COLO668 (cell line): ENCODE results near the gene NAT16.
"Not testable (repeated sequence)": the region's sequence is repeated elsewhere in the genome, so short reads cannot be mapped to it uniquely, and the experiment has no call there.

ENCODE experiments used
- DNase-seq: peaks from one replicate; lab custom pipeline; 2025; ENCODE audit not compliant: unreplicated experiment; lab: John Stamatoyannopoulos, UW

The NAT16 gene

DNA sequence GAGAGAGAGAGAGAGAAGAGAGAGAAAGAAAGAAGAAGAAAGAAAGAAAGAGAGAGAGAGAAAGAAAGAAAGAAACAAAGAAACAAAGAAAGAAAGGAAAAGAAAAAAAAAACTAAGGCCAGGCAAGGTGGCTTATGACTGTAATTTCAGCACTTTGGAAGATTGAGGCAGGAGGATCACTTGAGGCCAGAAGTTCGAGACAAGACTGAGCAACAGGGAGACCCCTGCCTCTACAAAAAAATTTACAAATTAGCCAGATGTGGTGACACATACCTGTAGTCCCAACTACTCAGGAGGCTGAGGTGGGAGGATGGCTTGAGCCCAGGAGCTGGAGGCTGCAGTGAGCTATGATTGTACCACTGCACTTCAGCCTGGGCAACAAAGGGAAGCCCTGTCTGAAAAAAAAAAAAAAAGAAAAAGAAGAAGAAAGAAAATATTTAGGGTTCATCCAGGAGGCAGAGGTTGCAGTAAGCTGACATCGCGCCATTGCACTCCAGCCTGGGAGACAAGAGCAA, 50.4 kb downstream of the NAT16 start:
- DNase-seq: no peak

DNA sequence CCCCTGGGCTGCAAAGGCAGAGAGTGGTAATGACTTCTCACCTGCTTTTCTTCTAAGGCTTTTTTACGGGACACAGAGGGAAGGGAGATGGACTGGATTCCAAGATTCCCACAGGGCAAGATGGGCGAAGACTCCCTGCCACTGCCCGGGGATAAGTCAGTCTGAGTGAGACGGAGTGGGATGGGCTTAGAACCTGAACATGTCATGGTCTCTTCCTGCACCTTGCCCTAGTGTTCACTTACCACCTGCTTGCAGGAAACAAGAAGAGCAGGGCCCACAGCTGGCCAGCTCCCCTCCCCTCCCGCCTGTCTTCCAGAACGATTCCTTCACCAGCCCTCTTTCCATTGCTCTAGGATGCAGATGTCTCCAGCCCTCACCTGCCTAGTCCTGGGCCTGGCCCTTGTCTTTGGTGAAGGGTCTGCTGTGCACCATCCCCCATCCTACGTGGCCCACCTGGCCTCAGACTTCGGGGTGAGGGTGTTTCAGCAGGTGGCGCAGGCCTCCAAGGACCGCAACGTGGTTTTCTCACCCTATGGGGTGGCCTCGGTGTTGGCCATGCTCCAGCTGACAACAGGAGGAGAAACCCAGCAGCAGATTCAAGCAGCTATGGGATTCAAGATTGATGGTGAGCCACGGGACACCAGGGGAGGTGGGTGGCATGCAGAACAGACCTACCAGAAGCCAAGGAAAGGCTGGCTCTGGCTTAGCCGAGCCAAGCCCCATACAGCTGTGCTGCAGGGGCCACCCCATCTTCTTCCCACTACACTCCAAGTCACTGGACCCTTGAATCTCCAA, 51.9 kb downstream of the NAT16 start:
- no peak for DNase-seq

DNA sequence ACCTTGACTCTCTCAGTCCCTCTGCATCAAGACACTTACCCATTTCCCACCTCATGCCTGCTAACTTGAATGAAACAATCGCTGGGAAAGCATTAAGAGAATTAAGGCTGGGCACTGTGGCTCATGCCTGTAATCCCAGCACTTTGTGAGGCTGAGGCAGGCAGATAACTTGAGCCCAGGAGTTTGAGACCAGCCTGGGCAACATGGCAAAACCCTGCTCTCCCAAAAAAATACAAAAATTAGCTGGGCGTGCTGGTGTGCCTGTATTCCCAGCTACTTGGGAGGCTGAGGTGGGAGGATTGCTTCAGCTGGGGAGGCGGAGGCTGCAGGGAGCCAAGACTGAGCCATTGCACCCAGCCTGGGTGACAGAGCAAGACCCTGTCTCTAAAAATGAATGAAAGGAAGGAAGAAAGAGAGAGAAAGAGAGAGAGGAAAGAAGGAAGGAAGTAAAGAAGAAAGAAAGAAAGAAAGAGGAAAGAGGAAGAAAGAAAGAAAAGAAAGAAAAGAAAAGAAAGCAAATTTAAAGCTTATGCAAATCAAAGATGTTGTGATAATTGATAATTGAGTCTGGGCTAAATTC, 52.5 kb downstream of the NAT16 start:
- DNase-seq: no peak

DNA sequence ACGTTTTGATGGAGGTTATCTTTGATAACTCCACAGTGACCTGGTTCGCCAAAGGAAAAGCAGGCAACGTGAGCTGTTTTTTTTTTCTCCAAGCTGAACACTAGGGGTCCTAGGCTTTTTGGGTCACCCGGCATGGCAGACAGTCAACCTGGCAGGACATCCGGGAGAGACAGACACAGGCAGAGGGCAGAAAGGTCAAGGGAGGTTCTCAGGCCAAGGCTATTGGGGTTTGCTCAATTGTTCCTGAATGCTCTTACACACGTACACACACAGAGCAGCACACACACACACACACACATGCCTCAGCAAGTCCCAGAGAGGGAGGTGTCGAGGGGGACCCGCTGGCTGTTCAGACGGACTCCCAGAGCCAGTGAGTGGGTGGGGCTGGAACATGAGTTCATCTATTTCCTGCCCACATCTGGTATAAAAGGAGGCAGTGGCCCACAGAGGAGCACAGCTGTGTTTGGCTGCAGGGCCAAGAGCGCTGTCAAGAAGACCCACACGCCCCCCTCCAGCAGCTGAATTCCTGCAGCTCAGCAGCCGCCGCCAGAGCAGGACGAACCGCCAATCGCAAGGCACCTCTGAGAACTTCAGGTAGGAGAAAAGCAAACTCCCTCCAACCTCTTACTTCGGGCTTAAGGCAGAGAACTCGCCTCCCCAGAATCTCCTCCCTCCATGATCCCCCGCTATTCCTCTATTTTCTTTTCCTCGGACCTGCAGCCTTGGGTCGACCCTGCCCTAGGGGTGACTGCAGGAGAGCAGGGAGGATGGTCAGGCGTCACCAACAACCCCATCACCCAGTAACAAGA, 53.2 kb downstream of the NAT16 start, which contains the start of gene SERPINE1:
Gene SERPINE1 (plus strand): TSS at position 454 of the 809 bp plus-strand sequence. CDS start 1,290 bp downstream, outside the sequence.
- peak; percentile 24 for DNase-seq

DNA sequence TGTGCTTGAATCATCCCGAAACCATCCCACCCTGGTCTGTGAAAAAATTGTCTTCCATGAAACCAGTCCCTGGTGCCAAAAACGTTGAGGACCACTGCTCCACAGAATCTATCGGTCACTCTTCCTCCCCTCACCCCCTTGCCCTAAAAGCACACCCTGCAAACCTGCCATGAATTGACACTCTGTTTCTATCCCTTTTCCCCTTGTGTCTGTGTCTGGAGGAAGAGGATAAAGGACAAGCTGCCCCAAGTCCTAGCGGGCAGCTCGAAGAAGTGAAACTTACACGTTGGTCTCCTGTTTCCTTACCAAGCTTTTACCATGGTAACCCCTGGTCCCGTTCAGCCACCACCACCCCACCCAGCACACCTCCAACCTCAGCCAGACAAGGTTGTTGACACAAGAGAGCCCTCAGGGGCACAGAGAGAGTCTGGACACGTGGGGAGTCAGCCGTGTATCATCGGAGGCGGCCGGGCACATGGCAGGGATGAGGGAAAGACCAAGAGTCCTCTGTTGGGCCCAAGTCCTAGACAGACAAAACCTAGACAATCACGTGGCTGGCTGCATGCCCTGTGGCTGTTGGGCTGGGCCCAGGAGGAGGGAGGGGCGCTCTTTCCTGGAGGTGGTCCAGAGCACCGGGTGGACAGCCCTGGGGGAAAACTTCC, 54.0 kb downstream of the NAT16 start:
- no peak for DNase-seq

DNA sequence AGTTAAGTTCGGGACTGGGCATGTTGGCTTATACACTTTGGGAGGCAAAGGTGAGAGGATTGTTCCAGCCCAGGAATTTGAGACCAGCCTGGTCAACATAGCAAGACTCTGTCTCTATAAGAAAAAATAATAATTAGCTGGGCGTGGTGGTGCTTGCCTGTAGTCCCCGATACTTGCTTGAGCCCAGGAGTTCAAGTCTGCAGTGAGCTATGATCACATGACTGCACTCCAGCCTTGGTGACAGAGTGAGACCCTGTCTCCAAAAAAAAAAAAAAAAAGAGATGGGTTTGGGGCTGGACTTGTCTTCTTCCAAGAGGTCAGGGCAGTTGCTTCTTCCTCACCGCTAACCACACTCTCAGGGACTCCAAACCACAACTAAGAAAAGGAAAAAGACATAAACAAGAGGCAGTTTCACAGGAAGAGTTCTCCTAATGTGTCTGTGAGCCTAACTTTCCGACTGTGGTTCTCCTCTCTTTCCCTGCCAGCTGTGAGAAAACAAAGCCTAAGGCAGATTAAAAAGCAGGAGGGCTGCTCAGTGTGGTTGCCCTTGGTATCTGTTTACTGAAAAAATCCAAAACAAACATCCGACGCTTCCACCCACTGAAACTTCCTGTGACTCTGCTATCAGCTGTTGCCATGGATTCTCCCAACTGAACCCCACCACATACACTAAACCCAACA, 55.6 kb downstream of the NAT16 start:
- DNase-seq: peak; percentile 21

DNA sequence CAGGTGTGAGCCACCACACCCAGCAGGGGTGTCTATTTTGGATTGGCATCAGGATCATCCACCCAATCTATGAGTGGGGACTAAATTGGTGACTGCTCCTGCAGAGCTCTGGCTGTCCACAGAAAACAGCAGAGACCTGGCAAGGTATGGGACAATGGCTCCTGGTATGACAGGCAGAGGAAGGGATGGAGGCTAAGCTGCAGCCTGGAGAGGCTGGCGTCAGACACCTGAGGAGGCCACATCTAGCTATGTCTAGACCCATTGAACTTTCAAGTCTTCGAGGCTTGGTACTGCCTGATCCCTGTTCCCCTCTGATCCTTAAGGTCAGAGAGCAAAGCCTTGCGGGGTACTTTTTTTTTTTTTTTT, 56.4 kb downstream of the NAT16 start:
- DNase-seq: no peak

DNA sequence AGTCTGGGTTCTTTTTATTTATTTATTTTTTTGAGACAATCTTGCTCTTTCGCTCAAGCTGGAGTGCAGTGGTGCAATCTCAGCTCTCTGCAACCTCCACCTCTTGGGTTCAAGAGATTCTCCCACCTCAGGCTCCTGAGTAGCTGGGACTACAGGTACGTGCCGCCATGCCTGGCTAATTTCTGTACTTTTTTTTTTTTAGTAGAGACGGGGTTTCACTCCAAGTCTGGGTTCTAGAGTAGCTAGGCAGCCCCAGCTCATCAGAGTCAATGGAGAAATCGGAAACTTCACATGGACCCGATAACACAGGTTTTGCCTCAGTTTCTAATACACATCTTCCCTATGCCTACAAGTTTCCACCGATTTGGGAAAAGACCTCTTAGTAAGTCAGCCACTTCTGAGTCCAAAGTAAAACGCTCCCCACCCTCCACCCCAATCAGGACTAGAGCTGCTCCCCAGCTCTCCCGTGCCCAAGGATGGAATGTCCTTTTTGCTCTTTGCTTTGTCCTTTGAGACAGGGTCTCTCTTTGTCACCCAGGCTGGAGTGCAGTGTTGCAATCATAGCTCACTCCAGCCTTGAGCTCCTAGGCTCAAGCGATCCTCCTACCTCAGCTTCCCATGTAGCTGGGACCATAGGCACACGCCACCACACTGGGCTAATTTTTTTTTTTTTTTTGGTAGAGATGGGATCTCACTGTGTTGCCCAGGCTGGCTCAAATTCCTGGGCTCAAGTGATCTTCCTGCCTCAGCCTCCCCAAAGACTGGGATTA, 57.0 kb downstream of the NAT16 start:
- DNase-seq: no peak

DNA sequence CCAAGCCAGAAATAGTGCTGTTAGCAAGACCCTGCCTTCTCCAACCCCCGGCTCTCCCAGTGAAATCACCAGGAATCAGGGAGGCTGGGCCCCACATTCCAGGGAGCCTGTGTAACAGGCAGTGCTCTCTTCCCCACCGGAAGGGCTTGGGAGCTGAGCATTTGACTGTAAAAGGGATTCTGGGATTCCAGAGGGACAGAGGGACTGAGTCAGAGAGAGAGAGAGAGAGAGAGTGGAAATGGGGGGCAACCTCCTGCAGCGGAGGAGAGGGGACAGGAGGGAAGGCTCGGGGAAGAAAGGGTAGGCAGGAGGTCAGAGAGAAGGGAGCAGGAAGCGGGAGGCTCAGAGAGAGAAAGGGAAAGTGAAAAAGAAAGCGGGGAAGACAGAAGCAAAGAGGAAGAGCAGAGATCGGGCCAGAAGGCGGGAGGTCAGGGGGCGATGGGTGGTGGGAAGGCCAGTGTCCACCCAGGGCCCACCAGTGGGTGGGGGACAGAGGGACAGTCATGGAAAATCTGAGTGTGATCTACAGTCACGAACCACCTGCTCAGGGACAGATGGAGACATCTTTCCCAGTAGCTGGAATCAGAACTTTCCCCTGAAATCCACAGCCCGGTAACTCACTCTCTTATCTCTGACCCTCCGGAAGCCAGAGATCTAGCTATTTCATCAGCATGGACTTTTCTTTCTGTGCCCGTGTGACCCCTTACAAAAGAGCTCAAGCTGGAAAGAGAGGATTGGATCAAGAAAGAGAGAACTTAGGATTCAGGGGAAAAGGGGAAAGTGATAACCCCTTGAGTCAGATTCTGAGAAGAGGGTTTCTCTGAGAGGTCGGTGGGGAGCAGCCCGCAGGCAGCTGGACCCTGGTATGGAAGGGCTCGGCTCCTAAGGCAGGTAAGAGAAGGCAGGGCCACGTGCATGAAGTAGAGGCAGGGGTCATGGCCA, 57.8 kb downstream of the NAT16 start:
- DNase-seq: no peak

DNA sequence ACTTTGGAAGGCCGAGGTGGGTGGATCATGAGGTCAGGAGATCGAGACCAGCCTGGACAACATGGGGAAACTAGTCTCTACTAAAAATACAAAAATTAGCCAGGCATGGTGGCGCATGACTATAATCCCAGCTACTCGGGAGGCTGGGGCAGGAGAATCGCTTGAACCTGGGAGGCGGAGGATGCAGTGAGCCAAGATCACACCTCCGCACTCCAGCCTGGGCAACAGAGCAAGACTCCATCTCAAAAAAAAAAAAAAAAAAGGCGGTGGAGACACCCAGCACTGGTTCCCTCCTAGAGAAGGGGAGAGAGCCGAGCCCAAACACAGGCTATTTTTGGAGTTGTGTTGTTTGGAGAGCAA, 58.5 kb downstream of the NAT16 start:
- not testable (repeated sequence) for DNase-seq
